Thyroid gland (tissue), 4 donors: ENCODE data around the gene PLXNA4. TPM values are rescaled to one million over a fixed set of nuclear protein-coding genes. Genes with fewer than 3 reads are reported as not detected.

Experiments used
- DNase-seq, 2 donors: peaks; one replicate each; pipeline ENCODE4 v3.0.0-alpha.2; 2019
- H3K27ac ChIP-seq, 3 donors: fragments of 200-600 bp; sonication (generic); 1 replicate in 2 of 3; 2 replicates in 1 of 3; pipeline ENCODE4 v1.5.1; 2016 to 2019; ENCODE audit warnings: mild to moderate bottlenecking in 1 of 3, moderate library complexity in 1 of 3
- H3K27me3 ChIP-seq: fragments of 200-600 bp; sonication (generic); one replicate; pipeline ENCODE4 v1.5.1; 2019
- H3K36me3 ChIP-seq, 2 donors: fragments of 200-600 bp; sonication (generic); one replicate each; pipeline ENCODE4 v1.5.1; 2016 to 2019
- H3K4me1 ChIP-seq, 2 donors: fragments of 200-600 bp; sonication (generic); one replicate each; pipeline ENCODE4 v1.5.1; 2017 to 2019
- H3K4me3 ChIP-seq, 3 donors: fragments of 200-600 bp; sonication (generic); replicated peaks in 1 of 3; 1 replicate in 2 of 3; 2 replicates in 1 of 3; pipeline ENCODE4 v1.5.1; 2016; ENCODE audit warnings: mild to moderate bottlenecking in 1 of 3
- H3K9me3 ChIP-seq: fragments of 200-600 bp; sonication (generic); one replicate; pipeline ENCODE4 v1.5.1; 2017
- POLR2A ChIP-seq, 2 donors: fragments of 450-650 bp; IDR thresholded peaks; one replicate each; pipeline ENCODE4 v1.6.1; 2017; ENCODE audit warnings: antibody characterized with exemption in 2 of 2, mild to moderate bottlenecking in 2 of 2, moderate library complexity in 1 of 2
- WGBS, 2 donors: methylation state at CpG; one replicate each; pipeline ENCODE4 v1.1.5; 2017; 5-methylcytosine and 5-hydroxymethylcytosine counted together
- intact Hi-C: fragments of 100-400 bp; cut with DNase I; formaldehyde crosslinking; loops from one replicate; pipeline ENCODE4 v1.15.1; 2023
- total RNA-seq, 4 donors: library from RNA; depleted of rRNA; stranded (reverse); fragments of >200 nt; gene quantifications; one replicate each; pipeline ENCODE4 v1.2.3, GENCODE V29; 2016
- TF ChIP-seq, protein P1 (sequence below), 6 experiments: fragments of 200-600 bp in 3 of 6; fragments of 450-650 bp in 3 of 6; sonication (generic) in 3 of 6; IDR thresholded peaks; one replicate each; pipeline ENCODE4 v1.5.1; 2016 to 2019; ENCODE audit warnings: antibody characterized with exemption in 6 of 6, mild to moderate bottlenecking in 2 of 6, inconsistent platforms in 1 of 6, moderate library complexity in 1 of 6

The PLXNA4 gene
- total RNA-seq, 4 donors from 2014 or later = 1.3 to 8.3 (median 2.4) TPM

DNA sequence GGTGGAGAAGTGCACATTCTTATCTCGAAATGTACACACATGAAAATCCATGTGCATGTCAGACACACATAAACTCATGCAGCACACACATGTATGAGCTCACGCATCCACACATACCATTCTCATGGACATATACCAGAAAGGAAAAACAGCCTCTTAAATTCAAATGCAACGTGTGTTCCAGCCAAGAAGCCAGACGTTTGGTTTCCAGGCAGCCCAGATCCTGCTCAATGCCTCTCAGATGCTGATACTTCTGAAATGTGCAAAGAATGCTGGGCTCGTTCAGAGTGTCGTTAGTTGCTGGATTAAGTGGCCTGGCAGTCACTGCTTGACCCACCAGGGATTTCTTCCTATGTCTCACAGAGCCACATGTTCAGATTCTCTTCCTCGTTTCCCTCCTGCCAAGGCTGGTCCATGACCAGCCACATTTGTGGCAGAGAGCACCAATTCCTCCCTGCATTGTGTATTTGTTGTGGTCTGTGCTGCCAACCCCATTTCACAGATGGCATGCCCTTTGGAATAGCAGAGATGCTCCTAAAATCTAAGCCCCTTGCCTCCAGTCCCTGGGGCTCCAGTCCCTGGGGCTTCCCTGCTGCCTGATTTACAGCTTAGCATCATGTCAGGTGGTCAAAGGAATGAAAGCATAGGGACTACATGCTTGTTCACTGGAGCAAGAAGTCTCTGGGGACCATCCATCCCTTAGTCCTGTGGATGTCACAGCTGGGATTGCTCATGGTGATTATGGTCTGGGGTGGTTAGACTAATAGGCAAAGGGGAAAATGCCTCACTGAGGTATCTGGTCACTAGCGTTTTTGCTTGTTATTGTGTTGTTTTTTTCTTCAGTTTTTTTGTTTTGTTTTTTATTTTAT, 426.6 kb downstream of the PLXNA4 start:
- TF ChIP-seq, protein P1, sequence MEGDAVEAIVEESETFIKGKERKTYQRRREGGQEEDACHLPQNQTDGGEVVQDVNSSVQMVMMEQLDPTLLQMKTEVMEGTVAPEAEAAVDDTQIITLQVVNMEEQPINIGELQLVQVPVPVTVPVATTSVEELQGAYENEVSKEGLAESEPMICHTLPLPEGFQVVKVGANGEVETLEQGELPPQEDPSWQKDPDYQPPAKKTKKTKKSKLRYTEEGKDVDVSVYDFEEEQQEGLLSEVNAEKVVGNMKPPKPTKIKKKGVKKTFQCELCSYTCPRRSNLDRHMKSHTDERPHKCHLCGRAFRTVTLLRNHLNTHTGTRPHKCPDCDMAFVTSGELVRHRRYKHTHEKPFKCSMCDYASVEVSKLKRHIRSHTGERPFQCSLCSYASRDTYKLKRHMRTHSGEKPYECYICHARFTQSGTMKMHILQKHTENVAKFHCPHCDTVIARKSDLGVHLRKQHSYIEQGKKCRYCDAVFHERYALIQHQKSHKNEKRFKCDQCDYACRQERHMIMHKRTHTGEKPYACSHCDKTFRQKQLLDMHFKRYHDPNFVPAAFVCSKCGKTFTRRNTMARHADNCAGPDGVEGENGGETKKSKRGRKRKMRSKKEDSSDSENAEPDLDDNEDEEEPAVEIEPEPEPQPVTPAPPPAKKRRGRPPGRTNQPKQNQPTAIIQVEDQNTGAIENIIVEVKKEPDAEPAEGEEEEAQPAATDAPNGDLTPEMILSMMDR (IDR thresholded peaks at IDR 0.05) = no peak
- no peak for TF ChIP-seq POLR2A (IDR thresholded peaks at IDR 0.05)
- H3K27me3 ChIP-seq = no peaks in the 10 kb centered on the region
- H3K27ac ChIP-seq = no peak overlapping the region
- 59 to 72% methylated on average over 8 of the region's 8 CpGs for WGBS, 2 donors
- intact Hi-C loops = no loop called here
- H3K9me3 ChIP-seq = no peaks in the 10 kb centered on the region
- no peak overlapping the region for H3K4me3 ChIP-seq
- H3K36me3 ChIP-seq = no peaks in the 10 kb centered on the region
- no peaks in the 10 kb centered on the region for H3K4me1 ChIP-seq
- DNase-seq = no peak

GRCh38 chr7:132148876-132149275, 427.4 kb downstream of the PLXNA4 start:
- Histone ChIP-seq H3K27me3 (no peaks in the 10 kb centered on the region), H3K9me3 (no peaks in the 10 kb centered on the region), H3K36me3 (no peaks in the 10 kb centered on the region), H3K4me1 (no peaks in the 10 kb centered on the region), H3K27ac (no peak overlapping the region), H3K4me3 (no peak overlapping the region)
- no peak for TF ChIP-seq POLR2A (IDR thresholded peaks at IDR 0.05)
- TF ChIP-seq, protein P1 (IDR thresholded peaks at IDR 0.05) = no peak
- intact Hi-C loops = no loop called here
- DNase-seq = no peak
- WGBS, 2 donors = 91 to 95% methylated on average over 3 of the region's 3 CpGs

DNA sequence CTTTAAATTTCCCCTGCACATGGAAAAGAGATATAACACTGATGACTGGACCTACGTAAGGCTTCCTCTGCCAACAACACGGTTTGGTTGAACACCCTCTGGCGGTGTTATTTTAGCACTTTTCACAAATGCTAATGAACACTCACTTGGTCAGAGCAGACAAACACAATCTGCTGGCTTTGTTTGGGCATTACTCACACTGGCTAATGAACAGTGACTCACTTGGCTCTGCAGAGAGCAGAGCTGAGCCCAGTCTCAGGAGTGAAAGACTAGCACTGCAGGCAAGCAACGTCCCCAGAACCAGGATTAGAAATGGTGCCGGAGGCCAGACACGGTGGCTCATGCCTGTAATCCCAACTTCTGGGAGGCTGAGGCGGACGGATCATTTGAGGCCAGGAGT, 430.8 kb downstream of the PLXNA4 start:
- Histone ChIP-seq H3K4me3 (no peak overlapping the region), H3K36me3 (no peaks in the 10 kb centered on the region), H3K27me3 (no peaks in the 10 kb centered on the region), H3K9me3 (no peaks in the 10 kb centered on the region), H3K27ac (no peak overlapping the region), H3K4me1 (no peaks in the 10 kb centered on the region)
- 82 to 88% methylated on average over 8 of the region's 8 CpGs for WGBS, 2 donors
- TF ChIP-seq, protein P1 (IDR thresholded peaks at IDR 0.05) = no peak
- no peak for TF ChIP-seq POLR2A (IDR thresholded peaks at IDR 0.05)
- intact Hi-C loops = no loop called here
- no peak for DNase-seq

- Histone ChIP-seq H3K9me3 (no peaks in the 10 kb centered on the region), H3K27ac (no peak overlapping the region)
- intact Hi-C loops = no loop called here
Measured at GRCh38 chr7:132145063-132145462, 431.2 kb downstream of the PLXNA4 start.

DNA sequence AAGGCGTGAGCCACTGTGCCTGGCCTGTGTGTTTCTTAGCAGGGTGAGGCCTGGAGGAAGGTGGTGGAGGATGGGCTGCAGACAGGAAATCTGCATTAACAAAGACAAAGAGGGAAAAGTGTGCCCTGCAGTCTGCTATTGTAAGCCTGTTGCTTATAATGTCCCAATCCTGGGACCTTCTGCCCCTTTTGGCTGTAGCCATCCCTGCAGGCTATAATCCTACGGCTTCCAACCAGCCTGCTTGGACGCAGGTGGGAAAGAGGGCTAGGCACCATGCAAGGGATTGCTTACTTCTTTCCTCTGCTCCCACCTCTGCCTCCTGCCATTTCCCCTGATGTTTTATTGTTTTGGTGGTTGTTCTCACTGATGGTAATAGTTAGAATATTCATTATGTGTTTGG, 434.3 kb downstream of the PLXNA4 start:
- H3K27me3 ChIP-seq = no peaks in the 10 kb centered on the region
- no peak for DNase-seq
- intact Hi-C loops = no loop called here

More at GRCh38 chr7:132145063-132145462, 431.2 kb downstream of the PLXNA4 start:
- no peak for DNase-seq
- no peaks in the 10 kb centered on the region for H3K4me1 ChIP-seq
- no peaks in the 10 kb centered on the region for H3K27me3 ChIP-seq
- no peaks in the 10 kb centered on the region for H3K36me3 ChIP-seq
- no peak overlapping the region for H3K4me3 ChIP-seq
- TF ChIP-seq, protein P1 (IDR thresholded peaks at IDR 0.05) = no peak
- TF ChIP-seq POLR2A (IDR thresholded peaks at IDR 0.05) = no peak
- 93 to 94% methylated on average over 9 of the region's 9 CpGs for WGBS, 2 donors

More for the DNA sequence above, 434.3 kb downstream of the PLXNA4 start:
- no peak overlapping the region for H3K27ac ChIP-seq
- no peaks in the 10 kb centered on the region for H3K9me3 ChIP-seq
- H3K4me1 ChIP-seq = no peaks in the 10 kb centered on the region
- H3K4me3 ChIP-seq = no peak overlapping the region
- TF ChIP-seq, protein P1 (IDR thresholded peaks at IDR 0.05) = no peak
- TF ChIP-seq POLR2A (IDR thresholded peaks at IDR 0.05) = no peak
- no peaks in the 10 kb centered on the region for H3K36me3 ChIP-seq
- 89 to 90% methylated on average over 3 of the region's 3 CpGs for WGBS, 2 donors
